ENCODE measurements around the gene MTG1.

MTG1 gene

GRCh38 chr10:133453516-133454203, 59.7 kb downstream of the MTG1 start, which contains the start of gene SCART1:
Gene SCART1, plus strand, starts transcription at chr10:133453945. Its CDS starts 53 bp downstream, at chr10:133453998.
- TF ChIP-seq EZH2phosphoT487 (IDR thresholded peaks at IDR 0.05; ENCODE audit: low read depth): no peak
- TF ChIP-seq CTCF (IDR thresholded peaks at IDR 0.05; ENCODE audit: low read depth, low read length): no peak
- H3K9me3 ChIP-seq (ENCODE audit: insufficient read depth, low read length): no peaks in the 10 kb centered on the region
- no peaks in the 10 kb centered on the region for H3K36me3 ChIP-seq (replicated peaks; ENCODE audit: low read depth, low read length)

DNA sequence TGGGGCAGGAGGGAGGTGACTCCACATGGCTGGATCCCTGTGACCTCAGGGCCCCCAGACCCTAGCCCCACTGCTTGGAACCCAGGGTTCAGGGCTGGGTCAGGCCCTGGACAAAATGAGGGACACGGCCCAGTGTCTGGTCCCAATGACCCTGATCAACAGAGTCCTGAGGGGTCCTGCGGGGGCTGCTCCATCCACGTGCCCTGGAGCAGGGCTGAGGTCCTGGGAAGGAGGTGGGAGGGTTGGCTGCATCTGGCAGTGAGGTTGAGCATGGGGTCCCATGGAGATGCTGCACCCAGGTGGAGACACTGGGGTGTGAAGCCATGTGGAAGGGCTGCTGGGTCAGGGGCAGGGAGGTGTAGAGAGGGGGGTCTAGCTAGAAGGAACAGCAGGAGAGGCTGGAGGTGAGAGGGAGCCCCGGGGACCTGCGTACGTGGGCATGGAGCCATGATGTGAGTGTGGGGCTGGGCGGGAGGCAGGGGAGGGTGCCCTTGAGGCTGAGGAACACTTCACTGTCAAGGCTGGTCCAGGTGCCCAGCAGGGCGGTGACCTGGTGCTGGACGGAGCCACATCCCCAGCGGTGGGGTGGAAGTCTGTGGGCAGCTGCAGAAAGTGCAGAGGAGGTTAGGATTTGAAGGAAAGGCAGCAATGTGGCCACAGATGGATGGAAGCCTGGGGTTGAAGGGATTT, 60.4 kb downstream of the MTG1 start:
- Histone ChIP-seq H3K36me3 (replicated peaks; ENCODE audit: low read depth, low read length) (no peaks in the 10 kb centered on the region), H2AFZ (ENCODE audit: low read depth, low read length) (no peak overlapping the region), H3K4me3 (ENCODE audit: low read length) (no peak overlapping the region), H3K4me2 (ENCODE audit: low read length) (no peak overlapping the region), H3K79me2 (ENCODE audit: low read length) (no peaks in the 10 kb centered on the region), H3K27ac (ENCODE audit: low read length) (no peak overlapping the region), H3K9ac (ENCODE audit: low read length) (no peak overlapping the region), H4K20me1 (ENCODE audit: insufficient read depth, low read length) (no peaks in the 10 kb centered on the region), H3K4me1 (ENCODE audit: low read length) (no peaks in the 10 kb centered on the region), H3K9me3 (ENCODE audit: insufficient read depth, low read length) (no peaks in the 10 kb centered on the region), H3K27me3 (ENCODE audit: low read depth, low read length) (no peaks in the 10 kb centered on the region)
- TF ChIP-seq CTCF (IDR thresholded peaks at IDR 0.05; ENCODE audit: low read depth, low read length): no peak
- no peak for TF ChIP-seq EZH2phosphoT487 (IDR thresholded peaks at IDR 0.05; ENCODE audit: low read depth)

More at GRCh38 chr10:133453516-133454203, 59.7 kb downstream of the MTG1 start, which contains the start of gene SCART1:
- no peak within 1 kb of the TSS for H3K9ac ChIP-seq (ENCODE audit: low read length)
- no peak within 1 kb of the TSS for H3K4me2 ChIP-seq (ENCODE audit: low read length)
- H3K4me3 ChIP-seq (ENCODE audit: low read length): no peak within 1 kb of the TSS
- no peaks in the 10 kb centered on the region for H3K4me1 ChIP-seq (ENCODE audit: low read length)
- no peaks in the 10 kb centered on the region for H3K79me2 ChIP-seq (ENCODE audit: low read length)
- H3K27ac ChIP-seq (ENCODE audit: low read length): no peak within 1 kb of the TSS
- H3K27me3 ChIP-seq (ENCODE audit: low read depth, low read length): no peaks in the 10 kb centered on the region
- H2AFZ ChIP-seq (ENCODE audit: low read depth, low read length): no peak within 1 kb of the TSS
- no peaks in the 10 kb centered on the region for H4K20me1 ChIP-seq (ENCODE audit: insufficient read depth, low read length)

GRCh38 chr10:133455196-133455595, 61.2 kb downstream of the MTG1 start:
- Histone ChIP-seq H3K27me3 (ENCODE audit: low read depth, low read length) (no peaks in the 10 kb centered on the region), H3K27ac (ENCODE audit: low read length) (no peak overlapping the region), H4K20me1 (ENCODE audit: insufficient read depth, low read length) (no peaks in the 10 kb centered on the region), H3K36me3 (replicated peaks; ENCODE audit: low read depth, low read length) (no peaks in the 10 kb centered on the region), H3K4me2 (ENCODE audit: low read length) (no peak overlapping the region), H3K4me3 (ENCODE audit: low read length) (no peak overlapping the region), H3K9me3 (ENCODE audit: insufficient read depth, low read length) (no peaks in the 10 kb centered on the region), H3K9ac (ENCODE audit: low read length) (no peak overlapping the region), H3K79me2 (ENCODE audit: low read length) (no peaks in the 10 kb centered on the region), H3K4me1 (ENCODE audit: low read length) (no peaks in the 10 kb centered on the region), H2AFZ (ENCODE audit: low read depth, low read length) (no peak overlapping the region)
- no peak for TF ChIP-seq CTCF (IDR thresholded peaks at IDR 0.05; ENCODE audit: low read depth, low read length)
- TF ChIP-seq EZH2phosphoT487 (IDR thresholded peaks at IDR 0.05; ENCODE audit: low read depth): no peak

GRCh38 chr10:133455611-133456031, 61.7 kb downstream of the MTG1 start:
- no peak overlapping the region for H3K27ac ChIP-seq (ENCODE audit: low read length)
- no peaks in the 10 kb centered on the region for H3K79me2 ChIP-seq (ENCODE audit: low read length)
- no peak overlapping the region for H3K9ac ChIP-seq (ENCODE audit: low read length)
- no peaks in the 10 kb centered on the region for H4K20me1 ChIP-seq (ENCODE audit: insufficient read depth, low read length)
- no peak overlapping the region for H2AFZ ChIP-seq (ENCODE audit: low read depth, low read length)
- H3K4me2 ChIP-seq (ENCODE audit: low read length): no peak overlapping the region
- no peaks in the 10 kb centered on the region for H3K9me3 ChIP-seq (ENCODE audit: insufficient read depth, low read length)
- H3K27me3 ChIP-seq (ENCODE audit: low read depth, low read length): no peaks in the 10 kb centered on the region
- H3K36me3 ChIP-seq (replicated peaks; ENCODE audit: low read depth, low read length): no peaks in the 10 kb centered on the region
- no peaks in the 10 kb centered on the region for H3K4me1 ChIP-seq (ENCODE audit: low read length)
- no peak overlapping the region for H3K4me3 ChIP-seq (ENCODE audit: low read length)
- TF ChIP-seq EZH2phosphoT487 (IDR thresholded peaks at IDR 0.05; ENCODE audit: low read depth) (no peak), CTCF (IDR thresholded peaks at IDR 0.05; ENCODE audit: low read depth, low read length) (no peak)
